Measurements from ENCODE around the gene PPP6R2.

DNA sequence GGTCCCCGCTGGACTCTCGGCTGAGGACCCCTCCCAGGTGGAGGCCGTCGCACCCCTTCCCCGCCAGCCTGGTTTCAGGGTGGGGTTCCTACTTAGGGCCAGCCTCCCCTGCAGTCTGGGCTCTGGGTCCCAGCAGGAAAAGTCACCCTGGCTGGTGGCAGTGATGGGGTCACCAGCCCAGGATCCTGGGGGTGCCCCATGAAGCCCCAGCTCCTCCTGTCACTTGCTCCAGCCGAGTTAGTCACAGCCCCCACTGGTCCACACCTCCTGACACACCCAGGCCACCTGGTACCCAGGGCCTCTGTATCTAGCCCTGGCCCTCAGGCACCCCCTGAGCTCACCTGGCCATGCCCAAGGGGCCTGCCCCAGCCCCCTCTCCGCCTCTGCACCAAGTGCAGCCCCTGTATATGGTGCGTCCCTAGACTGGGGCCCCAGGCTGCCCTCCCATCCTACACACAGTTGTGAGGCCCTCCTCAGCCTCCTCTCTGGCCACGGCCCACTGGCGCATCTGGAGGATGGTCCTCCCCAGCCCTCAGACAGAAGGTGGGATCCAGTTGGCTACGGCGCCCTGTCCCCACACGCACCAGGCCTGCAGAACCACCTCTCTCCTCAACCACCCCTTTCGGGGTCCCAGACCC is 42.4 kb upstream of the PPP6R2 start:
- TF ChIP-seq, protein P1, sequence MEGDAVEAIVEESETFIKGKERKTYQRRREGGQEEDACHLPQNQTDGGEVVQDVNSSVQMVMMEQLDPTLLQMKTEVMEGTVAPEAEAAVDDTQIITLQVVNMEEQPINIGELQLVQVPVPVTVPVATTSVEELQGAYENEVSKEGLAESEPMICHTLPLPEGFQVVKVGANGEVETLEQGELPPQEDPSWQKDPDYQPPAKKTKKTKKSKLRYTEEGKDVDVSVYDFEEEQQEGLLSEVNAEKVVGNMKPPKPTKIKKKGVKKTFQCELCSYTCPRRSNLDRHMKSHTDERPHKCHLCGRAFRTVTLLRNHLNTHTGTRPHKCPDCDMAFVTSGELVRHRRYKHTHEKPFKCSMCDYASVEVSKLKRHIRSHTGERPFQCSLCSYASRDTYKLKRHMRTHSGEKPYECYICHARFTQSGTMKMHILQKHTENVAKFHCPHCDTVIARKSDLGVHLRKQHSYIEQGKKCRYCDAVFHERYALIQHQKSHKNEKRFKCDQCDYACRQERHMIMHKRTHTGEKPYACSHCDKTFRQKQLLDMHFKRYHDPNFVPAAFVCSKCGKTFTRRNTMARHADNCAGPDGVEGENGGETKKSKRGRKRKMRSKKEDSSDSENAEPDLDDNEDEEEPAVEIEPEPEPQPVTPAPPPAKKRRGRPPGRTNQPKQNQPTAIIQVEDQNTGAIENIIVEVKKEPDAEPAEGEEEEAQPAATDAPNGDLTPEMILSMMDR (conservative IDR thresholded peaks at IDR 0.05; ENCODE audit: low read length), result no peak
- TF ChIP-seq EZH2phosphoT487 (IDR thresholded peaks at IDR 0.05; ENCODE audit: borderline replicate concordance, low read depth, low read length), result no peak
